ENCODE results near the gene BMP15.

- TF ChIP-seq CTCF (IDR thresholded peaks at IDR 0.05) (no peak), TCF7L2 (IDR thresholded peaks at IDR 0.05; ENCODE audit: low read depth, low read length) (no peak), POLR2AphosphoS5 (IDR thresholded peaks at IDR 0.05; ENCODE audit: low read depth, low read length) (no peak), SIN3A (IDR thresholded peaks at IDR 0.05; ENCODE audit: borderline replicate concordance, insufficient read depth, low read depth, low read length) (no peak)
These were observed 17.5 kb upstream of the BMP15 start for GRCh38 chrX:50893047-50893446.

All from Panc1 (cell line).